A673 (cell line): ENCODE results near the gene FRMD3. TPM values are rescaled to one million over a fixed set of nuclear protein-coding genes. Genes with fewer than 3 reads are reported as not detected.
"Not testable (repeated sequence)": the region's sequence is repeated elsewhere in the genome, so short reads cannot be mapped to it uniquely, and the experiment has no call there.

Experiments
- BruUV-seq: library from RNA; stranded (reverse); fragments of 400-500 nt; replicated peaks from 2 replicates; lab custom pipeline; 2021; lab: Mats Ljungman, UMichigan
- CTCF ChIA-PET: fragments of 300-600 bp; sonication (Branson Sonifier 250); formaldehyde crosslinking; loops from one replicate; lab custom pipeline; 2022; ENCODE audit warnings: antibody characterized with exemption; lab: Charles Lee
- POLR2A ChIA-PET: fragments of 300-600 bp; sonication (Branson Sonifier 250); formaldehyde crosslinking; loops from one replicate; lab custom pipeline; 2022; ENCODE audit warnings: antibody characterized with exemption; ENCODE audit not compliant: low non-redundant PET; lab: Charles Lee
- DNase-seq: peaks from one replicate; pipeline ENCODE4 v3.0.0-alpha.2; 2015; ENCODE audit warnings: low spot score
- H3K27ac ChIP-seq: fragments of 200-600 bp; sonication (generic); 2 replicates; pipeline ENCODE4 v1.5.1; 2016; ENCODE audit warnings: mixed run types, low read depth, mild to moderate bottlenecking, mixed read lengths, antibody characterized with exemption, low read length; ENCODE audit not compliant: poor library complexity, severe bottlenecking
- H3K27me3 ChIP-seq: fragments of 200-600 bp; sonication (generic); replicated peaks from 2 replicates; pipeline ENCODE4 v1.6.1; 2017; ENCODE audit warnings: mixed run types, low read depth, mild to moderate bottlenecking, mixed read lengths, antibody characterized with exemption, low read length; ENCODE audit not compliant: insufficient read depth, poor library complexity
- H3K36me3 ChIP-seq: fragments of 200-600 bp; sonication (generic); 2 replicates; pipeline ENCODE4 v1.6.1; 2016; ENCODE audit warnings: mixed run types, mild to moderate bottlenecking, mixed read lengths, antibody characterized with exemption, low read length; ENCODE audit not compliant: insufficient read depth, poor library complexity, severe bottlenecking
- H3K4me1 ChIP-seq: fragments of 200-600 bp; sonication (generic); 2 replicates; pipeline ENCODE4 v1.6.1; 2017; ENCODE audit warnings: mixed run types, mild to moderate bottlenecking, mixed read lengths, antibody characterized with exemption, low read length; ENCODE audit not compliant: insufficient read depth, poor library complexity, severe bottlenecking
- H3K4me3 ChIP-seq: fragments of 200-600 bp; sonication (generic); 2 replicates; pipeline ENCODE4 v1.5.1; 2016; ENCODE audit warnings: low read depth, mixed run types, mild to moderate bottlenecking, mixed read lengths, low read length; ENCODE audit not compliant: poor library complexity, severe bottlenecking
- H3K9me3 ChIP-seq: fragments of 200-600 bp; sonication (generic); 2 replicates; pipeline ENCODE4 v1.6.1; 2016; ENCODE audit warnings: mixed run types, low read depth, mild to moderate bottlenecking, mixed read lengths, antibody characterized with exemption, low read length; ENCODE audit not compliant: poor library complexity, severe bottlenecking
- EZH2 ChIP-seq: fragments of 200-600 bp; sonication (generic); IDR thresholded peaks from 2 replicates; pipeline ENCODE4 v1.6.1; 2017; ENCODE audit warnings: borderline replicate concordance, low read depth, mild to moderate bottlenecking, mixed read lengths, antibody characterized with exemption, low read length; ENCODE audit not compliant: poor library complexity, severe bottlenecking
- intact Hi-C: fragments of 100-400 bp; cut with micrococcal nuclease; formaldehyde crosslinking; loops from one replicate; pipeline ENCODE4 v1.10.0; 2022; ENCODE audit not compliant: unreplicated experiment
- total RNA-seq: library from RNA; stranded (reverse); gene quantifications from 2 replicates; pipeline ENCODE4 v1.2.3, GENCODE V29; 2021
- TF ChIP-seq, protein P1 (sequence below): fragments of 300-800, 200-600 bp; sonication (generic); conservative IDR thresholded peaks from 2 replicates; pipeline ENCODE4 v1.5.1; 2017; ENCODE audit warnings: low read depth, mild to moderate bottlenecking, antibody characterized with exemption, low read length, moderate library complexity, mixed read lengths

The FRMD3 gene
- total RNA-seq, 1 experiment from 2014 or later: 1.0 TPM

DNA sequence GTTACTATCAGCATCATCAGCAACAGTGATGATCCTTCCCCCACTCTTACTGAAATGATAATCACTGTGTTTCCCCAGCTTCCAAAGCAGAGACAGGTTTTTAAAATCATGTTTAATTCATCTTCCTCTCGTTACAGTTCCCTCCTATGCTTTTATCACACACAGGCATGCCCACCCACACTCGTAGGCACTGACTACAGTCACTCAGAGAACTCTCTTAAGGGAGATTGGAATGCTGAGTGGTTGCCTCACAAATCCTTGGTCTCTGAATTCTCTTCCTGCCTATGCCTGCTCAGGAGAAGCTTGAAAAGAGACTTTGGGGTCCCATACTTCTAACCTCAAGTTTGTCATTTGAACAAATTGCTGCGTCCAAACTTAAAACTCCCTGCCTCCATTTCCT, 179.2 kb downstream of the FRMD3 start:
- TF ChIP-seq, protein P1, sequence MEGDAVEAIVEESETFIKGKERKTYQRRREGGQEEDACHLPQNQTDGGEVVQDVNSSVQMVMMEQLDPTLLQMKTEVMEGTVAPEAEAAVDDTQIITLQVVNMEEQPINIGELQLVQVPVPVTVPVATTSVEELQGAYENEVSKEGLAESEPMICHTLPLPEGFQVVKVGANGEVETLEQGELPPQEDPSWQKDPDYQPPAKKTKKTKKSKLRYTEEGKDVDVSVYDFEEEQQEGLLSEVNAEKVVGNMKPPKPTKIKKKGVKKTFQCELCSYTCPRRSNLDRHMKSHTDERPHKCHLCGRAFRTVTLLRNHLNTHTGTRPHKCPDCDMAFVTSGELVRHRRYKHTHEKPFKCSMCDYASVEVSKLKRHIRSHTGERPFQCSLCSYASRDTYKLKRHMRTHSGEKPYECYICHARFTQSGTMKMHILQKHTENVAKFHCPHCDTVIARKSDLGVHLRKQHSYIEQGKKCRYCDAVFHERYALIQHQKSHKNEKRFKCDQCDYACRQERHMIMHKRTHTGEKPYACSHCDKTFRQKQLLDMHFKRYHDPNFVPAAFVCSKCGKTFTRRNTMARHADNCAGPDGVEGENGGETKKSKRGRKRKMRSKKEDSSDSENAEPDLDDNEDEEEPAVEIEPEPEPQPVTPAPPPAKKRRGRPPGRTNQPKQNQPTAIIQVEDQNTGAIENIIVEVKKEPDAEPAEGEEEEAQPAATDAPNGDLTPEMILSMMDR: no peak
- TF ChIP-seq EZH2: no peak
- H3K4me3 ChIP-seq: no peak overlapping the region
- no peak overlapping the region for H3K27ac ChIP-seq
- intact Hi-C loops: no loop called here
- ChIA-PET CTCF (no interaction called here), POLR2A (no interaction called here)
- no peaks in the 10 kb centered on the region for H3K9me3 ChIP-seq
- no peaks in the 10 kb centered on the region for H3K27me3 ChIP-seq
- H3K4me1 ChIP-seq: no peaks in the 10 kb centered on the region
- no peak for DNase-seq
- BruUV-seq: no TSS peak
- no peaks in the 10 kb centered on the region for H3K36me3 ChIP-seq

GRCh38 chr9:83358493-83358892, 179.7 kb downstream of the FRMD3 start:
- H3K36me3 ChIP-seq, H3K4me1 ChIP-seq, DNase-seq, H3K27me3 ChIP-seq, H3K4me3 ChIP-seq, BruUV-seq, POLR2A ChIA-PET, H3K27ac ChIP-seq, CTCF ChIA-PET, intact Hi-C loops, H3K9me3 ChIP-seq: not testable (repeated sequence)

DNA sequence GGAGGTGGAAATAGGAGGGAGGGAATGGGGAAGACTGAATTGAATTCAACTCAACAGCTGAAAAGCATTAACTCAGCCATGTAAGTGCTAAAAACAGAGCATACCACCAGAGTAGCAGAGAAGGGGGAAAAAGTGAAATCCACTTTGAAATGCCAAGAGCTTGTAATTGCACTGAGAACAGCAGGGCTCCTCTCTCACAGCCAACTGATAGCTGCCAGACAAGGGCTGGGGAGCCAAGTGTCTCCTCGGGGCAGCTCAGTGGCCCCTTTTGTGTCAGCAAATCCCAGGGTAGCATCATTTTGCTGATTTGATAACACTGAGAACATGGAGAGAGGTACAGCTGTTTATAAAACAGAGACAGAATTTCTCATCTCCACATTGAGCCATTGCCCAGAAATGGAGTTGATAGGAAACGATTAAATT, 182.5 kb downstream of the FRMD3 start:
- peak; percentile 11 for DNase-seq
- Histone ChIP-seq H3K4me3 (no peak overlapping the region), H3K27me3 (no peaks in the 10 kb centered on the region), H3K27ac (no peak overlapping the region), H3K36me3 (no peaks in the 10 kb centered on the region), H3K9me3 (no peaks in the 10 kb centered on the region), H3K4me1 (no peaks in the 10 kb centered on the region)
- no TSS peak for BruUV-seq
- TF ChIP-seq, protein P1: no peak
- no peak for TF ChIP-seq EZH2
- ChIA-PET POLR2A (no interaction called here), CTCF (no interaction called here)
- intact Hi-C loops: no loop called here

- Histone ChIP-seq H3K27me3 (no peaks in the 10 kb centered on the region), H3K4me3 (no peak overlapping the region), H3K36me3 (no peaks in the 10 kb centered on the region), H3K9me3 (no peaks in the 10 kb centered on the region), H3K4me1 (no peaks in the 10 kb centered on the region), H3K27ac (no peak overlapping the region)
- intact Hi-C loops: no loop called here
- ChIA-PET CTCF (no interaction called here), POLR2A (no interaction called here)
- no peak for TF ChIP-seq EZH2
- TF ChIP-seq, protein P1: no peak
- DNase-seq: no peak
- no TSS peak for BruUV-seq
These were observed 183.2 kb downstream of the FRMD3 start for GRCh38 chr9:83355024-83355444.
